Activated naive CD4-positive, alpha-beta T cell (primary cell): Measurements from ENCODE around the gene OR1S2.
"Not testable (repeated sequence)": the region's sequence is repeated elsewhere in the genome, so short reads cannot be mapped to it uniquely, and the experiment has no call there.

Experiments
- DNase-seq, 4 experiments: peaks; one replicate each; lab custom pipeline; 2025; lab: John Stamatoyannopoulos, UW

Gene OR1S2

GRCh38 chr11:58204042-58204441 lies at the start of gene OR1S2:
Gene OR1S2 (minus strand): TSS chr11:58204142. CDS start chr11:58204142, 0 bp downstream.
- no peak for DNase-seq

GRCh38 chr11:58243954-58244353 lies 40.0 kb upstream of the OR1S2 start:
- no peak for DNase-seq

- DNase-seq, result no peak
Measured at GRCh38 chr11:58227956-58228615, 24.1 kb upstream of the OR1S2 start.

- no peak for DNase-seq
Measured at GRCh38 chr11:58222721-58223120, 18.8 kb upstream of the OR1S2 start.

DNA sequence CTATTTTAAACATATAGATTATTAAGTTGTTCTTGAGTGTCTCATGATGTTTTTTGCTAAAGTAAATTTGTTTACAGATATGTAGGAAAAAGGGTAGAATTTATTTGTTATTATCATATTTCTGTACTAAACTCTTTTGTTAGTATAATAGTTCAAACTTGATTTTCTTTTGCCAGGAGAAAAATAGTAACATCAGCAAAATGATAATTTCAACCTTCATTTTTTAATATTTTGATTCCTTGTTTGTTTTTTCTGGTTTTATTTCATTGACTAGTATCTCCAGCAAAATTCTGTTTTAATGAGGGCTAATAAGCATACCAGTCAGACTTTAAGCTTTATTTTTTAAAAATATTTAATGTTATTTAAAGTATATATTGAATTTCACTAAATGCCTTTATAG lies 12.5 kb upstream of the OR1S2 start:
- DNase-seq, result no peak

- DNase-seq, result not testable (repeated sequence)
Measured at GRCh38 chr11:58212420-58212819, 8.5 kb upstream of the OR1S2 start, which contains the start of gene OR1S1. Gene OR1S1 (plus strand): TSS chr11:58212720.

DNA sequence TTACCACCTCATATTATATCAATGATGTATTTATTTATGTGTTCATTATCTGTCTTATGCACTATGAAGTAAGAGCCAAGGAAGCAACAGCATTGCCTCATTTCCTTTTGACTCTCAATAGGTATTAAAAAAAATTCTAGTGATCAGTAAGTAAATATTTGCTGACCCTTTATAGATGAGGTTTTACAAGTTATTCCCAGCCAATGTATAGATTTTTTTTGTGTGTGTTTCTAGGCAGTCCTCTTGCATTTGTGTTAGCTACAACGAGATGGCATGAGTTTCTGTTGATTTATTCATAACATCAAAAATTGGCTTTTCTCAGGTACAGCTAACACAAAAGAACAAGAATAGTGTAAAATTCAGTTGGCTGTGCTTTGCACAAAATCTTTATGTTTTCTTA lies 4.7 kb downstream of the OR1S2 start:
- no peak for DNase-seq

DNA sequence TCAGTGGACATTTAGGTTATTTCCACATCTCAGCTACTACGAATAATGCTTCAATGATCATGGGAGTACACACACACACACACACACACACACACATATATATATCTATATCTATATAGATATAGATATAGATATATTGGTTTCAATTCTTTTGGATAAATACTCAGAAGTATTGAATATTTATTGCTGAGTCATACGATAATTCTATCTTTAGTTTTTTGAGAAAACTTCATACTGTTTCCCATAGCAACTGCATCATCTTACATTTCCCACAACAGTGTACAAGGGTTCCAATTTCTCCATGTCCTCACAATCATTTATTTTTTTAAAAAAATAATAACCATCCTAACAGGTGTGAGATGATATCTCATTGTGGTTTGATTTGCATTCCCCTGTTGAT lies 8.0 kb downstream of the OR1S2 start:
- no peak for DNase-seq

DNA sequence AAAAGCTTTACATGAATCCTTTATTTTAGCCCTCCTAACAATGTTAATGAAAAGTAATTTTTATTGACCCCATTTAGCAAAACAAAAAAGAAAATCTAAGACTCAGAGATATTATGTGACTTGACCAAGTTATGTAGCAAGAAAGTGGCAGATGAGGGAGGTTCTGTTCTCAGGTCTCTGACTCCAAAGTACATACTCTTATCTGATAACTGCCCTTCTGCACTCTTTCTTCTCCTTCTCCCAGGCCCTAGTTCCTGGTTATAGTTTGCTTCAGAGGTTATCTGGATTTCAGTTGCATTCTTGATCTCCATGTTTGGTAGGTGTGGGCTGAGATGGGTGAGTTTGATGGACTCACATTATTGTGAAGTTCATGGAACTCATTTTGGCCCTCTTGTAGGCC lies 10.6 kb downstream of the OR1S2 start:
- DNase-seq, result no peak

- DNase-seq, result no peak
Measured at GRCh38 chr11:58192229-58192628, 11.7 kb downstream of the OR1S2 start.

GRCh38 chr11:58188770-58189169 lies 15.2 kb downstream of the OR1S2 start, which contains the start of gene OR9Q2:
Gene OR9Q2 (plus strand): TSS chr11:58189070. CDS start chr11:58190491, 1,421 bp downstream.
- DNase-seq, result no peak

DNA sequence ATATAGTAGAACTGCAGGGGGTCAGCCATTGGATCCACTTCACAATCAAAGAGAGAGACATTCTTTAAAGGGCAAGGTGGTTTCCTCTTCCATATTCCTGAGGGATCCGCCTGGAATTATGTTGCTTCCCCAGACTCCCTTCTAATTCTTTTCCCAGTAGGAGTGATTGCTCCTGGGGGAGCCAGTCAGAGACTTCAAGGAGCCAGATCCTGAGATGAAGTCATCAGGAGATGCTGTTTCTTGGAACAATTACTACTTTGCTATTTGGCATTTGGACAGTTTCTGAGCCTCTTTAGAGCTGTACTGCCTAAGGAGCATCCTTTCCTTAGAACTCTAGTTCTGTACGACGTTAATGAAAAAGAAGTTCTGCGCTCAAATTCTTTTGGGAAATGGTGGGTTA lies 17.0 kb downstream of the OR1S2 start:
- DNase-seq, result no peak

DNA sequence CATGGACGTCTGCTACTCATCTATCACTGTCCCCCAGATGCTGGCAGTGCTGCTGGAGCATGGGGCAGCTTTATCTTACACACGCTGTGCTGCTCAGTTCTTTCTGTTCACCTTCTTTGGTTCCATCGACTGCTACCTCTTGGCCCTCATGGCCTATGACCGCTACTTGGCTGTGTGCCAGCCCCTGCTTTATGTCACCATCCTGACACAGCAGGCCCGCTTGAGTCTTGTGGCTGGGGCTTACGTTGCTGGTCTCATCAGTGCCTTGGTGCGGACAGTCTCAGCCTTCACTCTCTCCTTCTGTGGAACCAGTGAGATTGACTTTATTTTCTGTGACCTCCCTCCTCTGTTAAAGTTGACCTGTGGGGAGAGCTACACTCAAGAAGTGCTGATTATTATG lies 24.3 kb downstream of the OR1S2 start:
- DNase-seq, result no peak

DNA sequence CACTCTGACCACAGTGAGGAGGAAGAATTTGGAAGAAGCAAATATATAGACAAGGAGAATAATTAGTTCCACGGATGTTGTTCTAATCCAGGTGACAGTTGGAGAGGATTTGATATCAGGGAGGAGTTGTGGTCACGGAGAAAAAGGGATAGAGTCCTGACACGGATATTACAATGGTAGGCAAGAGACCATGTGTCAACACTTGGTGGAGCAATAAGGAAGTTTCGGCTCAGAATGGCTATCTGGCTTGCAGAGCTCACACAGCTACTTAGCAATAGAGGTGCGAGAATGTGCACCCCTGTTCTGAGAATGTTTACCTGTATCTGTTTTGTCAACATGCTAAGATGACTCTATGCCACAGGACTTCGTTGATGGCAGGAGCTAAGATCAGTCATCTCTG lies 25.5 kb downstream of the OR1S2 start:
- DNase-seq, result no peak

- no peak for DNase-seq
Measured at GRCh38 chr11:58177409-58178054, 26.4 kb downstream of the OR1S2 start.

DNA sequence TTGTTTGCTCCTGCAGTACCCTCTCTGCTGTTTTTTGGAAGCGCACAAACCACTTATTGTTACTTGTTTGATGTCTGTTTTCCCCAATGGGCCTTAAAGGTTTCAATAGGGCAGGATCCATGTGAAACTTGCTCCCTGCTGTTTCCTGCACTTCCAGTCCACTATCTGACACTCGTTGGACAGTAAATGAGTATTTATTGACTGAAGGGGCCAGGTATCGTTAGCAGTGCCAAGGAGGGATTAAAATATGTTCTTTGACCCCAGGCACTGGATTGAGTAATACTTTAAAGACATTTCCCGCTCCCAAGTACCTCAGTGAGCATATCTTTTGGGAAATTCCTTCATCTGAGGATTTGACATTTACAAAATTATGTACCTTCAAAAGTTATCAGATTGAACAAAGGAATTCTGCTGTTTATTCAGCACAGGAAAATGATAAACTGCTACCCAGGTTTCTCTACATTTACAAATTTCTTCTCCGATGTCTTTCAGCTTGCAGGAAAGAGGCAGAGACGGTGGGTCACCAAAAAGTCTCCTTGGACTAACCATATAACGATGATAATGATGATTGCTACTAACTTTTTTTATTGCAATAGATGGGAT lies 38.3 kb downstream of the OR1S2 start:
- DNase-seq, result no peak

DNA sequence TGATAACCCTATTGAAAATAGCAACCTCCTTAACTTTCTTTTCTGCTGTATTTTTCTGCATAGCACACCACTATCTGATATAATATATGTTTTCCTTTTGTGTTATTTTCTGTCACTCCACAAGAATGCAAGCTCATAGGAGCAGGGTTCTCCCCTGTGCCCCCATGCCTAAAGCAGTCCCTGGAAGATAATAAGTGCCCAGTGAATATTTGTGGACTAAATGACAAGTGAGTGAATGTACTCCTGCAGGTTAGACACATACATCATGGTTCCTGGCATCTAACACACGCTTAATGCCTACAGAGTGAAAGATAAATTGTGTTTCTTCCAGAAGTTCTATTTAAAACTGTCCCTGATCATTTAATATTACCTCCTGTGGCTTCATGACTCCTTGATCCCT lies 39.0 kb downstream of the OR1S2 start:
- no peak for DNase-seq

DNA sequence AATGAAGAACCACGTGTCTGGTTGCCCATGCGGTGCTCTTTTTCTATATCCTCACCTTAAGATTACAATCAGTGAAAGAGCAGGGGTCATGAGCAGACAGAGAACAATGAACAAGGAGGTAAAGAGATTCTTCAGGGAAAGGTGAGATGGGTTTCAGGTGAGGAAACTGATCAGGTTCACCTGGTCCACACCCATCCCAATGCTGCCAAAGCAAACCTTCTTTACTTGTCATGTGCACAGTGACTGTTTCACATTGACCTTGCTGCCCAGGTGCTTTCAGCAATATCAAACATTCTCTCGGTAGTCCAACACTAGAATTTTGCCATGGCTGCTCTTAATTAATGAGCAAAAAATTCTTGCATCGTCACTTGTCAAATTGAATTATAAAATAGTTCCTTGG lies 39.6 kb downstream of the OR1S2 start:
- no peak for DNase-seq
